Activated T-cell treated with anti-CD3 and anti-CD28 coated beads, Interleukin-2, amount 50 U/mL, for 72 hours (primary cell): ENCODE measurements around the gene RGS4. TPM values are rescaled to one million over a fixed set of nuclear protein-coding genes. Genes with fewer than 3 reads are reported as not detected.

Source experiments
- ATAC-seq, 2 donors: fragments of 150-1000 bp; cut with Tn5 transposase; replicated peaks in 1 of 2; 2 replicates each; pipeline ENCODE4 v1.10.0; 2021; ENCODE audit warnings: moderate library complexity in 2 of 2, mild to moderate bottlenecking in 1 of 2
- DNase-seq, 2 donors: peaks; one replicate each; pipeline ENCODE4 v3.0.0; 2021 to 2022; ENCODE audit warnings: mixed read lengths in 1 of 2
- H3K27ac Mint-ChIP-seq: one replicate; pipeline ENCODE4 v1.8.0; 2022; ENCODE audit warnings: mild to moderate bottlenecking, moderate library complexity, mixed read lengths
- H3K27me3 Mint-ChIP-seq: one replicate; pipeline ENCODE4 v1.8.0; 2022; ENCODE audit warnings: low read depth, mixed read lengths
- H3K36me3 Mint-ChIP-seq, 2 donors: one replicate each; pipeline ENCODE4 v1.8.0; 2022; ENCODE audit warnings: mixed read lengths in 2 of 2, mild to moderate bottlenecking in 1 of 2; ENCODE audit not compliant: insufficient read depth in 2 of 2
- H3K4me1 Mint-ChIP-seq: one replicate; pipeline ENCODE4 v1.8.0; 2022; ENCODE audit warnings: low read depth, mixed read lengths
- H3K4me3 Mint-ChIP-seq, 2 donors: one replicate each; pipeline ENCODE4 v1.8.0; 2022; ENCODE audit warnings: mild to moderate bottlenecking in 2 of 2, mixed read lengths in 2 of 2, moderate library complexity in 2 of 2
- H3K9me3 Mint-ChIP-seq, 2 donors: one replicate each; pipeline ENCODE4 v1.8.0; 2022; ENCODE audit warnings: mixed read lengths in 2 of 2
- total RNA-seq, 2 donors: library from RNA; stranded (reverse); gene quantifications; one replicate each; pipeline ENCODE4 v1.2.3, GENCODE V29; 2022

Gene RGS4
- total RNA-seq, 2 donors from 2014 or later, result not detected

DNA sequence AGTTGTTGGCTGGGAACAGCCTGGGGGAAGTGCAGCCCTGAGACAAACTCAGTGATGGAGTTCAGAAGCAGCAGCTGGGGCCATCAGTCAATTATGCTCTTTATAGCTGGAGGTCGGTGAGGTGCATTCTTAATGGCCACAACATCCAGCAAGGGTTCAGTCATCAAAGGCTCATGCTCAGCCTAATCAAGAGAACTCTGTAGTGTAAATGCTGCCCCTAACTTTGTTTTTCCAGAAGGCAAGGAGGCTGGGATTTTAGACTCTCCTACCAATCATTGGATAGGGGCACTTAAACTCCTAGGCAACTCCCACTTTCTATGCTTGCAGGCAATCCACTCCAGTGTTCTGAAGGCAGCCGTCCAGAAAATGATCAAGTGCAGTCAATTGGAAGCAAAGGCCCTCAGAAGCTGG, 15.0 kb upstream of the RGS4 start:
- Mint-ChIP-seq H3K4me3 (no peak overlapping the region), H3K27me3 (peaks cover 22% of the 10 kb centered on the region), H3K27ac (no peak overlapping the region), H3K9me3 (no peaks in the 10 kb centered on the region), H3K36me3 (no peaks in the 10 kb centered on the region), H3K4me1 (no peaks in the 10 kb centered on the region)
- ATAC-seq, result no peak
- no peak for DNase-seq

DNA sequence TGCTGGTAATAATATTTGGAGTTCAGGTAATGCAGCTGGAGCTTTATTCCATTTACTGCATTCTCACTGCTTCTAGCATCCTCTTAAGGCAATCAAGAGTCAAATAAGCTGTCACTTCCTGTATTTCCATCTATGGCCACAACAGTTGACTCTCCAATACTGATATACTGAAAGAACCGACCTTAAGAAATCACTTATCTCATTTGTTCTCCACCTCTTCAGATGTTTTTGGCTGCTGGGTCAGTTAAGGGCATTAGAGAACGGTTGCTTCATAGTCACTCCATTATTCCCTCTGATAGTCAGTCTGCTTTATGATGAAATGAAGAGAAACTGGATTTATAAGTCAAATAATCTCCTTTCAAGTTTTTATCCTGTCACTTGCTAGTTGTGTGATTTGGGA, 14.2 kb upstream of the RGS4 start:
- Mint-ChIP-seq H3K4me1 (no peaks in the 10 kb centered on the region), H3K9me3 (no peaks in the 10 kb centered on the region), H3K4me3 (no peak overlapping the region), H3K27me3 (peaks cover 22% of the 10 kb centered on the region), H3K27ac (no peak overlapping the region), H3K36me3 (no peaks in the 10 kb centered on the region)
- no peak for ATAC-seq
- no peak for DNase-seq

DNA sequence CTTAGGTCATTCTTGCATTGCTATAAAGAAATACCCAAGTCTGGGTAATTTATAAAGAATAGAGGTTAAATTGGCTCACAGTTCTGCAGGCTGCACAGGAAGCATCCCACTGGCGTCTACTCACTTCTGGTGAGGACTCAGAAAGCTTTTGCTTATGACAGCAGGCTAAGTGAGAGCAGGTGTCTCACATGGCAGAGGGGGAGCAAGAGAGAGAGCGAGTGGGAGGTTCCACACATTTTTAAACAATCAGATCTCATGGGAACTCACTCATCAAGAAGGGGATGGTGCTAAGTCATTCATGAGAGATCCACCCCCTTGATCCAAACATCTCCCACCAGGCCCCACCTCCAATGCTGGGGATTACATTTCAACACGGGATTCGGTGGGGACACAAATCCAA, 13.6 kb upstream of the RGS4 start:
- no peak overlapping the region for H3K27ac Mint-ChIP-seq
- no peaks in the 10 kb centered on the region for H3K9me3 Mint-ChIP-seq
- DNase-seq (no peak), ATAC-seq (no peak)
- no peaks in the 10 kb centered on the region for H3K4me1 Mint-ChIP-seq
- H3K27me3 Mint-ChIP-seq, result peaks cover 22% of the 10 kb centered on the region
- H3K36me3 Mint-ChIP-seq, result no peaks in the 10 kb centered on the region
- H3K4me3 Mint-ChIP-seq, result no peak overlapping the region

DNA sequence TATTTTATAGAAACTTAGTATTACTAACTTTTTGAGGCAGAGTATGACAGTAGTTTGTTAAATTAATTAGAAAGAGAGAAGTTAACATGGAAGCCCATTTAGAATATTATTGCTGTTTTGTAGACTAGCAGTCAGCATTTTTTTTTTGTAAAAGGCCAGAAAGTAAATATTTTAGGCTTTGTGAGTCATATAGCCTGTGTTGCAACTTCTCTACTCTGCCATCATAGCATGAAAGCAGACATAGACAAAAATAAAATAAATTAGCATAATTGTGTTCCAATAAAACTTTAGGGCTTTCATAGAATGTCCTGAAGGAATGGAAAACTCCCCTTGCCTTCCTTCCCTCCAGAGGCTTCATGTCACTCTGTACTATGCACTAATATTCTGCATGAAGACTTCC, 12.3 kb upstream of the RGS4 start:
- no peak for ATAC-seq
- no peaks in the 10 kb centered on the region for H3K4me1 Mint-ChIP-seq

DNA sequence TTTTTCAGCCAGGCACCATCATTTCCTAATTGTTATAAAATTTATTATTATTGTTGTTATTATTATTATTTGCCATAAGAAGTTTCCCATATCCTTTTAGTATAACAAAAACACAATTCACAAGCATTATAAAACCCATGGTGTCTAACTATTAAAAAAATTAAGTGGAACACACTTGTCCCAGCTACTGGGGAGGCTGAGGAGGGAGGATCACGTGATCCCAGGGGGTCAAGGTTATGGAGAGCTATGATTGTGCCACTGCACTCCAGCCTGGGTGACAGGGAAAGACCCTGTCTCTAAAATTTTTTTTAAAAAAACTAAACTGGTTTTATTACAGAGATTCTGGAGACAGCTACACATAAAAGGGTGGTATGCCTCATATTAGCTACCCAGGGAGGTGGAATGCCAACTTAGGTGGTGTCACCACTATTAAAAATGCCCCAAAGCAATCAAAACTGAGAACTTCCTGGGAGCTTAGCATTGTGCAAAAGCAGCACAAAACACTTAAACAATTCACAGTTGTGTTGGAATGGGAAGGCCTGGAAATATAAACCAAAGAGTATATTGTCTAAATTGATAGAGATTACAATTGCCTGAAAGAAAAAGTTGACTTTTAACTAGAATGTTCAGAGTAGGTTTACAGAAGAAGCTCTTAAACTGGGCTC, 8.7 kb upstream of the RGS4 start:
- Mint-ChIP-seq H3K4me1 (no peaks in the 10 kb centered on the region), H3K36me3 (no peaks in the 10 kb centered on the region), H3K4me3 (no peak overlapping the region), H3K27ac (no peak overlapping the region), H3K9me3 (no peaks in the 10 kb centered on the region), H3K27me3 (peaks cover 9% of the 10 kb centered on the region)
- ATAC-seq (no peak), DNase-seq (no peak)

More for the DNA sequence above, 12.3 kb upstream of the RGS4 start:
- Mint-ChIP-seq H3K9me3 (no peaks in the 10 kb centered on the region), H3K36me3 (no peaks in the 10 kb centered on the region), H3K27me3 (peaks cover 22% of the 10 kb centered on the region), H3K27ac (no peak overlapping the region), H3K4me3 (no peak overlapping the region)
- no peak for DNase-seq

DNA sequence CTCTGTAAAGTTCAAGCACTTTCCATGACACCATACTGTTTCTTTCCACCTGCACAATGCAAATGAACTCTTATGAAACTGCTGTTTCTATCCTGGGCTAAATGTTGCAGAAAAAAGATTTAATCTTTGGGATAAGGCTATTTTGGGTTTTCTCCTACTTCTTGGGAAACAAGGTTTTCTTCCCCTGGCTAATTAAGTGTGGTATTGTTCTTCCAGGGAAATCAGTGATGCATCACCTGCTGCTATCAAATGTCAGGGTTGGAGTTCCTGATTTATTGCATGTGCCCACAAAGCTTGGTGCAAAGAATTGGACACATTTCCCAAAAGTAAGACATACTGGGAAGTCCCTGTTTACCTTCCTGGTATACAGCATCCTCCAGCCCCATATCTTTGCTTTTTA, 6.0 kb upstream of the RGS4 start:
- DNase-seq, result no peak
- no peaks in the 10 kb centered on the region for H3K36me3 Mint-ChIP-seq

DNA sequence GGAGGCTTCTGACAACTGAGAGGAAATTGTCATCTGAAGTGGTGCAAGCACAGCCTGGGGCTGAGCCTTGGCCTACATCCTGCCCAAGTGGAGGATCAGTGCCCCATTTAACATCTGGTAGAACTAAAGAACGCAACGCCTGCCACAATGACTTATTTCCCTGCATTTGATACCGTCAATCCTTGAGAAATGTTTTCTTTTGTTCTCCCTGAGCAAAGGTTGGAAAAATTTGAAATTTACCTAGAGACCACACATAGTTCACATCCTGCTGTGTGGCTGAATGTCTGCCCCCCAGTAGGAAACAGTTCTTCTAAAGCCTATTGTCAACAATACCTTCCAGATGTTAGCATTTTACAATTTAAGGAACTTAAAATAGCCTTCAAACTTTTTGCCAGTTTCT, 5.6 kb upstream of the RGS4 start:
- no peak overlapping the region for H3K4me3 Mint-ChIP-seq
- no peaks in the 10 kb centered on the region for H3K4me1 Mint-ChIP-seq
- peaks cover 11% of the 10 kb centered on the region for H3K27me3 Mint-ChIP-seq
- DNase-seq (no peak), ATAC-seq (no peak)
- no peak overlapping the region for H3K27ac Mint-ChIP-seq
- no peaks in the 10 kb centered on the region for H3K36me3 Mint-ChIP-seq
- H3K9me3 Mint-ChIP-seq, result no peaks in the 10 kb centered on the region

More for the DNA sequence above, 6.0 kb upstream of the RGS4 start:
- no peak overlapping the region for H3K27ac Mint-ChIP-seq
- no peaks in the 10 kb centered on the region for H3K9me3 Mint-ChIP-seq
- no peak for ATAC-seq
- no peak overlapping the region for H3K4me3 Mint-ChIP-seq
- peaks cover 7% of the 10 kb centered on the region for H3K27me3 Mint-ChIP-seq
- H3K4me1 Mint-ChIP-seq, result no peaks in the 10 kb centered on the region

DNA sequence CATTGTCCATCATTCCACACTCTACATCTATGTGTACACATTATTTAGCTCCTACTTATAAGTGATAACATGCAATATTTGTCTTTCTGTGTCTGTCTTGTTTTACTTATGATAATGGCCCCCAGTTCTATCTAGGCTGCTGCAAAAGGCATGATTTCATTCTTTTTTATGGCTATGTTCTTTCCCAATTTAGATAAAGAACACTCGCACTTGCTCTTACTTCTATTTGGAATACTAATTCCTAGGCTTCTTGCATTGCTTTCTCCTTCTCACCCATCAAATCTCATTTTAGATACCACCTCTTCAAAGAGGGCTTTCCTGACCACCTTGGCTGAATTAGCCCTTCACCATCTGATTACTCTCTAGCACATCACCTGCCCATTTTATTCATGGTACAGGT, 3.0 kb upstream of the RGS4 start:
- Mint-ChIP-seq H3K27me3 (peaks cover 29% of the 10 kb centered on the region), H3K4me3 (no peak overlapping the region), H3K4me1 (no peaks in the 10 kb centered on the region), H3K9me3 (no peaks in the 10 kb centered on the region), H3K27ac (no peak overlapping the region), H3K36me3 (no peaks in the 10 kb centered on the region)
- ATAC-seq, result no peak
- DNase-seq, result no peak

DNA sequence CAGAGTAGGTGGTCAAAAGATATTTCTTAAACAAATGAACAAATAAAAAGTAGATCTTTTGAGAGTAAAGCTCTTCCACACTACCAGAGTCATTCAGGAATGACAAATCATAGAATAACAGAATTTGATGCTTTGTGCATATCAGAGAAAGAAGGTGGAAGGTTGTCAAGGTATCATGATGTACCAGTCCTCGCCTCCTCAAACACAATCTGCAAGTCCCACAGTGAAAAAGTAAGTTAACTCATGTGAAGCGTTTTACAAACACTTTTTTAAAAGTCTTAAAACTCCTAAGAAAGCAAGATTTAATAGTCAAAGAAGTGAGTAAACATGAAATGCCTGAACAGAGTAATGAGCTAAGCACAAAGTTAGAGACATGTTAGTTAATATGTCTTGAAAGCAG, 2.5 kb upstream of the RGS4 start:
- ATAC-seq, result no peak
- H3K36me3 Mint-ChIP-seq, result no peaks in the 10 kb centered on the region
- H3K27ac Mint-ChIP-seq, result no peak overlapping the region

DNA sequence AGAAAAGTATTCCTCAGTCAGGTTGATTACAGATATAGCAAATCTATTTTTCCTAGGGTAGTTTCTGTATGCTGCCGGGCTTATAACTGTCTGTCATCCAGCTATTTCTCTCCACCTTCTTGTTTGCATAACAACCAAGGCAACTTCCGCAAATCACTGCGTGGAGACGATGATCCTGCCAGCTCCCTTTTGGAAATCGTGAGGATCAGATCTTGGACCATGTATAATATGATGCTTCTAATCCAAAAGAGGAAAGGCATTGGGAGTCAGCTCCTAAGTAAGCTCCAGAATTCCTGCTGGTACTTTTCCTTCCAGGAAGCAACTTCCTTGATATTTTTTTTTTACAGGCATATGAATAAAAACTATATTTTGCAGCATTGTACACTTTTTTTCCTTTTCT, 445 bp upstream of the RGS4 start:
- Mint-ChIP-seq H3K27me3 (peaks cover 46% of the 10 kb centered on the region), H3K4me1 (no peaks in the 10 kb centered on the region), H3K4me3 (no peak overlapping the region), H3K9me3 (no peaks in the 10 kb centered on the region), H3K27ac (no peak overlapping the region), H3K36me3 (no peaks in the 10 kb centered on the region)
- no peak for ATAC-seq
- DNase-seq, result no peak

More for the DNA sequence above, 2.5 kb upstream of the RGS4 start:
- no peaks in the 10 kb centered on the region for H3K4me1 Mint-ChIP-seq
- no peaks in the 10 kb centered on the region for H3K9me3 Mint-ChIP-seq
- peaks cover 29% of the 10 kb centered on the region for H3K27me3 Mint-ChIP-seq
- H3K4me3 Mint-ChIP-seq, result no peak overlapping the region
- DNase-seq, result no peak

DNA sequence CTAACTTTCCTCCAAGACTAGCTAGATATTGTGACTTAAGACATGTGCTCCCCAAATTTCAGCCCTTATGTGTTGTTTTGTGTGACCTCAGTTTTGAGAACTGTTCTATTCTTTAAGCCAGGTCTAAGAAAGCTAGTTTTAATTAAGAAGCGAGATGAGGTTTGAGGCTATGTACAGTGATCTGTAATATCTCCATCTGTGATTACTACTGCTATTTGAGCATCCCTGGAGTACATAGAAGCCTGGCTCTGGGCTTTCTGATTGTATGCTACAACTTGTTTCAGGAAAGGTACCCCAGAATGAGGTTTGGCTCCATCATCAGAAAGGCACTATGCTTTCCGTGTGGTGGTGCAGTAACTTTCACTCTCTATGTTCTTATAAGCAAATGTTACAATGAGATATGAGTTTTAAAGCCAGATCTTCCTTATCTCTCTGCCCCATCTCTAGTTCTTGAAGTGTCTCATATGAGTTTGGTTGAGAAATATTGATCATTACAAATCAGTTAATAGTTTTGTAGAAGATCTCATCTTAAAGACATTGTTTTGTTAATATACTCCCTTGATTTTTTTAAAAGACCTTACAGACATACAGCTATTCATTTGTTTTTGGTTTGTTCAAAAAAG, 605 bp downstream of the RGS4 start:
- no peak overlapping the region for H3K27ac Mint-ChIP-seq
- no peak for ATAC-seq
- H3K4me3 Mint-ChIP-seq, result no peak overlapping the region
- H3K4me1 Mint-ChIP-seq, result no peaks in the 10 kb centered on the region
- no peaks in the 10 kb centered on the region for H3K36me3 Mint-ChIP-seq
- peaks cover 46% of the 10 kb centered on the region for H3K27me3 Mint-ChIP-seq
- DNase-seq, result no peak
- no peaks in the 10 kb centered on the region for H3K9me3 Mint-ChIP-seq

DNA sequence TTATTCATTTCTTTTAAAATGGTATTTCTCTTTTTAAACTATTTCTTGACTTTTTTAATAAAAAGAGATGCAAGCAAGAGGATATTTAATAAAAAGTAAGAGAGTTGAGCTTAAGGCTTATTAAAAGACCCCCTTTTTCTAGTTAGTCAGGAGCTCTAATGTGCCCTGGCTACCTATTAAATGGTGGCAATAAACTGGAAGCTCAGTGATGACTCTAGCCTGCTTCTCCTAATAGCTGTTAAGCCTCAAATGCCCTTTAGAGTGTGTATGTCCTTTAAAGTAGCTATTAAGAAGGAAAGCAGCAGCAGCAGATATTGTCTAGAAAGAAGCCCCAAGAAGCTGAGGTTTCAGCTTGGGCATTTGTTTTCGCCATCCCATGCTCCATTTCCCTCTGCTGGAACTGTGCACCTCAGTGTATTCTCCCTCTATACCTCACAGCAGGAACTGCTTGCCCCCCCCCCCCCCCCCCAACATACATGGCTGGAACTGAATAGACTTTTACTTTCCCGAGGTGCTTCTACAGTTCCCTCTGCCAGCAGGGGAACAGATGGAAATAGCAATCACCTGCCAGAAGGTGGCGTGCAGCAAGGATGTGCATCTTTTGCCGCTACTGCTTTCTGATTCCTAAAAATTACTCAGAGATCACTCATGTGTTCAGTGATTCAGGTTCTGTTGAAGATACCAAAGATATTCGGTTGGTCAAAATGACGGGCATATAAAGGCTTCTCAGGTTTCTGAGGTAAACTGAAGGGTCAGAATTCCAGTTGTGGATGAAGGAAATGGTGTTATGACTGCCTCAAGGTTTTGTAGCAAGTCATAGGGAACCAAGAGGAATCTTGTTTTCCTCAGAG, 2.5 kb downstream of the RGS4 start:
- no peak overlapping the region for H3K27ac Mint-ChIP-seq
- peaks cover 46% of the 10 kb centered on the region for H3K27me3 Mint-ChIP-seq
- no peaks in the 10 kb centered on the region for H3K36me3 Mint-ChIP-seq
- H3K4me3 Mint-ChIP-seq, result no peak overlapping the region
- H3K9me3 Mint-ChIP-seq, result no peaks in the 10 kb centered on the region
- ATAC-seq, result peak in 1 of 2 donors; percentile 39
- DNase-seq, result peak; percentile 36 to 47
- H3K4me1 Mint-ChIP-seq, result no peaks in the 10 kb centered on the region

DNA sequence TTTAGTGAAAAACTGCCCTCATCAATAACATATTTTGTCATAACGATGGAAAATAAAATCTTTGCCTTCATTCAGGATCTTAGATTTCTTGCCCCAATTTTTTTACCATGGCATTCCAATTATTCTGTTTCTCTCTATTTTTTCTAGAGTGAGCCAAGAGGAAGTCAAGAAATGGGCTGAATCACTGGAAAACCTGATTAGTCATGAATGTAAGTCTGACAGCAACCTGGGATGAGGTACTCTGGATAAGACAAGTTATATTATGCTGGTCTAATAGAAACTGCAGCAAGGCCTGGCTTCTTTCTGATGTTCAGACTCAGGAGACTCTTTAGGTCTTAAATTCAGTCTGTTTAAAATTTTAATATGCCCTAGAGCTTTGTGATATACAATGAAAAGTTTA, 3.5 kb downstream of the RGS4 start:
- H3K27ac Mint-ChIP-seq, result no peak overlapping the region

More for the DNA sequence above, 3.5 kb downstream of the RGS4 start:
- H3K36me3 Mint-ChIP-seq, result no peaks in the 10 kb centered on the region
- peaks cover 0 to under 1% of the 10 kb centered on the region in 2 donors for H3K9me3 Mint-ChIP-seq
- H3K4me3 Mint-ChIP-seq, result no peak overlapping the region
- no peaks in the 10 kb centered on the region for H3K4me1 Mint-ChIP-seq
- ATAC-seq (no peak), DNase-seq (no peak)
- peaks cover 44% of the 10 kb centered on the region for H3K27me3 Mint-ChIP-seq
